ENCODE measurements around the gene RAP1A.

RAP1A gene

DNA sequence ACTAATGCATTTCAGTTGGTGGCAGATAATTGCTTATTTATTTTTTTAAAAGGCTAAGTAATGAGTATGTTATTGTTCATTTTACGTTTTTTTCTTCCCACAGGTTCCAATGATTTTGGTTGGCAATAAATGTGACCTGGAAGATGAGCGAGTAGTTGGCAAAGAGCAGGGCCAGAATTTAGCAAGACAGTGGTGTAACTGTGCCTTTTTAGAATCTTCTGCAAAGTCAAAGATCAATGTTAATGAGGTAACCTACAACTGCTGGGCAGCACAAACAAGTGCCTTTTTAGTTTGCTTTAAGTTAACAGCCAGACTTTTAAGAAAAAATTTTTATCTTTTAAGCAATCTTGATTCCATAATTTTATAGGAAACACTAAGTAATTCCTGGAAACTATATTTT lies 84.7 kb downstream of the RAP1A start:
- no peak overlapping the region for H3K27ac ChIP-seq (ENCODE audit: low read depth, low read length)
- H3F3A ChIP-seq (ENCODE audit: control insufficient read depth, insufficient read depth) = peaks cover 4% of the 10 kb centered on the region; the same call in 1 of the 2 replicates
- no peaks in the 10 kb centered on the region for H3K9me3 ChIP-seq (ENCODE audit: control insufficient read depth, insufficient read depth, low read length)
- peaks cover 90% of the 10 kb centered on the region for H3K36me3 ChIP-seq (ENCODE audit: control insufficient read depth, low read length)
- H3K4me2 ChIP-seq (ENCODE audit: low read length) = no peak overlapping the region
- no peaks in the 10 kb centered on the region for H3K79me2 ChIP-seq (ENCODE audit: control insufficient read depth, low read length)
- H4K20me1 ChIP-seq (ENCODE audit: control insufficient read depth, insufficient read depth, low read depth, low read length) = no peaks in the 10 kb centered on the region
- H3K4me3 ChIP-seq (ENCODE audit: low read length) = no peak overlapping the region
- H3K4me1 ChIP-seq (ENCODE audit: control insufficient read depth, low read length) = peaks cover 7% of the 10 kb centered on the region
- H3K27me3 ChIP-seq (ENCODE audit: control insufficient read depth, low read length) = no peaks in the 10 kb centered on the region
- TF ChIP-seq, protein P1, sequence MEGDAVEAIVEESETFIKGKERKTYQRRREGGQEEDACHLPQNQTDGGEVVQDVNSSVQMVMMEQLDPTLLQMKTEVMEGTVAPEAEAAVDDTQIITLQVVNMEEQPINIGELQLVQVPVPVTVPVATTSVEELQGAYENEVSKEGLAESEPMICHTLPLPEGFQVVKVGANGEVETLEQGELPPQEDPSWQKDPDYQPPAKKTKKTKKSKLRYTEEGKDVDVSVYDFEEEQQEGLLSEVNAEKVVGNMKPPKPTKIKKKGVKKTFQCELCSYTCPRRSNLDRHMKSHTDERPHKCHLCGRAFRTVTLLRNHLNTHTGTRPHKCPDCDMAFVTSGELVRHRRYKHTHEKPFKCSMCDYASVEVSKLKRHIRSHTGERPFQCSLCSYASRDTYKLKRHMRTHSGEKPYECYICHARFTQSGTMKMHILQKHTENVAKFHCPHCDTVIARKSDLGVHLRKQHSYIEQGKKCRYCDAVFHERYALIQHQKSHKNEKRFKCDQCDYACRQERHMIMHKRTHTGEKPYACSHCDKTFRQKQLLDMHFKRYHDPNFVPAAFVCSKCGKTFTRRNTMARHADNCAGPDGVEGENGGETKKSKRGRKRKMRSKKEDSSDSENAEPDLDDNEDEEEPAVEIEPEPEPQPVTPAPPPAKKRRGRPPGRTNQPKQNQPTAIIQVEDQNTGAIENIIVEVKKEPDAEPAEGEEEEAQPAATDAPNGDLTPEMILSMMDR (IDR thresholded peaks at IDR 0.05; ENCODE audit: low read depth, low read length, poor library complexity, severe bottlenecking) = no peak
- TF ChIP-seq EZH2phosphoT487 (IDR thresholded peaks at IDR 0.05; ENCODE audit: borderline replicate concordance, low read length) = no peak
- no peaks in the 10 kb centered on the region for H3K9me2 ChIP-seq (replicated peaks; ENCODE audit: control insufficient read depth, low read length)

DNA sequence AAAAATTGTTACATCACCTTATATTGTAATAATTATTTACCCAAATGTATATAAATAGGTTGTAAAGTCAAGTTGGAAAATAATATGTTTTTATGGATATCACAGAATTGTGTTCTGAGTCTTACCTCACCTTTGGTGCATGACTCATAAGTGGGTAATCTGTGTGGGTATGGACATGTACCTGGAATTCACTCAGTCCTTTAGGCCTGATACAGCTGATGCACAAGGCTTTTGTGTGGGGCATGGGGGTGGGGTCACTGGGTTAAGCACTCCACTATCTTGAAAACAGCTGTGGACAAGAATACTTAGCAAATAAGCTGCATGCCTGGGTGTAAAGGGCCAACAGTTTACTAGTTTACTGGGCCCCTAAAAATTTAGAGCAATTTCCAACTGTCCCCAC lies 85.2 kb downstream of the RAP1A start:
- Histone ChIP-seq H3K27ac (ENCODE audit: low read depth, low read length) (no peak overlapping the region), H3K9me2 (replicated peaks; ENCODE audit: control insufficient read depth, low read length) (no peaks in the 10 kb centered on the region), H3K4me1 (ENCODE audit: control insufficient read depth, low read length) (peaks cover 1% of the 10 kb centered on the region; the same call in 1 of the 2 replicates), H3K79me2 (ENCODE audit: control insufficient read depth, low read length) (no peaks in the 10 kb centered on the region), H3K4me3 (ENCODE audit: low read length) (no peak overlapping the region), H3K4me2 (ENCODE audit: low read length) (no peak overlapping the region), H3K9me3 (ENCODE audit: control insufficient read depth, insufficient read depth, low read length) (no peaks in the 10 kb centered on the region), H3K27me3 (ENCODE audit: control insufficient read depth, low read length) (no peaks in the 10 kb centered on the region), H4K20me1 (ENCODE audit: control insufficient read depth, insufficient read depth, low read depth, low read length) (no peaks in the 10 kb centered on the region), H3F3A (ENCODE audit: control insufficient read depth, insufficient read depth) (peaks cover 6% of the 10 kb centered on the region; the same call in 1 of the 2 replicates), H3K36me3 (ENCODE audit: control insufficient read depth, low read length) (peaks cover 91% of the 10 kb centered on the region)
- TF ChIP-seq EZH2phosphoT487 (IDR thresholded peaks at IDR 0.05; ENCODE audit: borderline replicate concordance, low read length) = no peak
- TF ChIP-seq, protein P1 (IDR thresholded peaks at IDR 0.05; ENCODE audit: low read depth, low read length, poor library complexity, severe bottlenecking) = no peak

DNA sequence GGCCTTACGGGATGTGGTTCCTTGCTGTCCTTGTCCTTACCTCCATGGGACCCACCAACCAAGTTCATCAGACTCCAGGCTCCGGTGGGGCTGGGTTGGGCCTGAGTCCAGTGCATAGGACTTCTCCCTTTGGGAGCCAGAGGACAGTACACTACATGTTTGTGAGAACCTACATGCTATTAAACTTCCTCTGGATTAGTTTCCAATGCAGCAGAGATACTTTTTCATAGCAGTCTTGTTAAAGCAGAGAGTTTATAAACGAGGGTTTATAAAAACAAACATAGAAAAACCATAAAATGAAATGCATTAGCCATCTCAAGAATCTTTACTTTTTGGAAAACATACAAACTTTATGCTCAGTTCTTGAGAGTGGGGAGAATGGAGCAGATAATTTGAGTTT lies 86.3 kb downstream of the RAP1A start:
- H3F3A ChIP-seq (ENCODE audit: control insufficient read depth, insufficient read depth) = peaks cover 6% of the 10 kb centered on the region; the same call in 1 of the 2 replicates
- no peaks in the 10 kb centered on the region for H3K9me3 ChIP-seq (ENCODE audit: control insufficient read depth, insufficient read depth, low read length)
- TF ChIP-seq, protein P1 (IDR thresholded peaks at IDR 0.05; ENCODE audit: low read depth, low read length, poor library complexity, severe bottlenecking) = no peak
- no peak for TF ChIP-seq EZH2phosphoT487 (IDR thresholded peaks at IDR 0.05; ENCODE audit: borderline replicate concordance, low read length)
- H3K4me1 ChIP-seq (ENCODE audit: control insufficient read depth, low read length) = no peaks in the 10 kb centered on the region
- peaks cover 84% of the 10 kb centered on the region for H3K36me3 ChIP-seq (ENCODE audit: control insufficient read depth, low read length)
- H4K20me1 ChIP-seq (ENCODE audit: control insufficient read depth, insufficient read depth, low read depth, low read length) = no peaks in the 10 kb centered on the region
- H3K4me3 ChIP-seq (ENCODE audit: low read length) = no peak overlapping the region
- H3K4me2 ChIP-seq (ENCODE audit: low read length) = no peak overlapping the region
- H3K9me2 ChIP-seq (replicated peaks; ENCODE audit: control insufficient read depth, low read length) = no peaks in the 10 kb centered on the region
- no peak overlapping the region for H3K27ac ChIP-seq (ENCODE audit: low read depth, low read length)
- no peaks in the 10 kb centered on the region for H3K27me3 ChIP-seq (ENCODE audit: control insufficient read depth, low read length)
- no peaks in the 10 kb centered on the region for H3K79me2 ChIP-seq (ENCODE audit: control insufficient read depth, low read length)

Measured in DOHH2 (cell line).